ENCODE measurements around the gene APBB2.

The APBB2 gene

GRCh38 chr4:40897557-40898203 is 316.7 kb downstream of the APBB2 start:
- CTCF ChIA-PET: interaction anchor here (0.6 to 28.7 kb wide), 39 partner anchors 9 to 766 kb away, joined by 3 to 457 read pairs (median 4); no protein-coding TSS in a partner anchor
- POLR2A ChIA-PET: interaction anchor here (0.7 kb wide), 1 partner anchor 10 kb away, joined by 3 read pairs; no protein-coding TSS in a partner anchor
- no peak for DNase-seq (ENCODE audit: low read depth, low spot score)
- no peak overlapping the region for H3K4me3 ChIP-seq (ENCODE audit: low read depth, low read length)
- peak; percentile 81 for TF ChIP-seq CTCF (IDR thresholded peaks at IDR 0.05; ENCODE audit: insufficient read depth, low read length, missing control alignments)

GRCh38 chr4:40890764-40891163 is 323.6 kb downstream of the APBB2 start:
- POLR2A ChIA-PET: no interaction called here
- H3K4me3 ChIP-seq (ENCODE audit: low read depth, low read length): no peak overlapping the region
- no peak for DNase-seq (ENCODE audit: low read depth, low spot score)
- CTCF ChIA-PET: no interaction called here
- no peak for TF ChIP-seq CTCF (IDR thresholded peaks at IDR 0.05; ENCODE audit: insufficient read depth, low read length, missing control alignments)

GRCh38 chr4:40890199-40890598 is 324.1 kb downstream of the APBB2 start:
- CTCF ChIA-PET: interaction anchor here (2.0 to 3.3 kb wide), 2 partner anchors 7 to 18 kb away, joined by 10 to 50 read pairs; no protein-coding TSS in a partner anchor
- POLR2A ChIA-PET: no interaction called here
- no peak overlapping the region for H3K4me3 ChIP-seq (ENCODE audit: low read depth, low read length)
- no peak for DNase-seq (ENCODE audit: low read depth, low spot score)
- TF ChIP-seq CTCF (IDR thresholded peaks at IDR 0.05; ENCODE audit: insufficient read depth, low read length, missing control alignments): no peak

- DNase-seq (ENCODE audit: low read depth, low spot score): no peak
- H3K4me3 ChIP-seq (ENCODE audit: low read depth, low read length): no peak overlapping the region
- ChIA-PET POLR2A (interaction anchor here (1.2 kb wide), 1 partner anchor 27 kb away, joined by 4 read pairs; no protein-coding TSS in a partner anchor), CTCF (interaction anchor here (1.2 to 3.3 kb wide), 6 partner anchors 9 to 563 kb away, joined by 5 to 50 read pairs (median 6); no protein-coding TSS in a partner anchor)
- TF ChIP-seq CTCF (IDR thresholded peaks at IDR 0.05; ENCODE audit: insufficient read depth, low read length, missing control alignments): no peak
These were observed 325.4 kb downstream of the APBB2 start for GRCh38 chr4:40888933-40889332.

- ChIA-PET POLR2A (interaction anchor here (0.6 to 1.2 kb wide), 3 partner anchors 10 to 278 kb away, joined by 3 to 4 read pairs (median 3); no protein-coding TSS in a partner anchor), CTCF (interaction anchor here (1.0 to 3.3 kb wide), 6 partner anchors 10 to 562 kb away, joined by 3 to 50 read pairs (median 6); no protein-coding TSS in a partner anchor)
- DNase-seq (ENCODE audit: low read depth, low spot score): peak; percentile 80
- H3K4me3 ChIP-seq (ENCODE audit: low read depth, low read length): no peak overlapping the region
- no peak for TF ChIP-seq CTCF (IDR thresholded peaks at IDR 0.05; ENCODE audit: insufficient read depth, low read length, missing control alignments)
These were observed 326.6 kb downstream of the APBB2 start for GRCh38 chr4:40887764-40888131.

- CTCF ChIA-PET: interaction anchor here (1.0 to 3.3 kb wide), 6 partner anchors 10 to 152 kb away, joined by 3 to 50 read pairs (median 6); no protein-coding TSS in a partner anchor
These were observed 327.2 kb downstream of the APBB2 start for GRCh38 chr4:40886931-40887763.

More at GRCh38 chr4:40886931-40887763, 327.2 kb downstream of the APBB2 start:
- POLR2A ChIA-PET: interaction anchor here (0.6 kb wide), 1 partner anchor 277 kb away, joined by 3 read pairs; no protein-coding TSS in a partner anchor
- no peak for DNase-seq (ENCODE audit: low read depth, low spot score)
- H3K4me3 ChIP-seq (ENCODE audit: low read depth, low read length): no peak overlapping the region
- TF ChIP-seq CTCF (IDR thresholded peaks at IDR 0.05; ENCODE audit: insufficient read depth, low read length, missing control alignments): no peak
